Measurements from ENCODE around the gene MAGEB2. TPM values are rescaled to one million over a fixed set of nuclear protein-coding genes. Genes with fewer than 3 reads are reported as not detected.

The MAGEB2 gene
- total RNA-seq (2013), result not detected
- polyA plus RNA-seq (not detected), polyA minus RNA-seq (not detected in 2 replicates), total RNA-seq (0 to 0.07 (median 0) reads per million in 11 experiments)

- Mint-ChIP-seq H3K4me1 (no peaks in the 10 kb centered on the region), H3K36me3 (no peaks in the 10 kb centered on the region), H3K4me3 (no peak within 1 kb of the TSS), H3K27me3 (ENCODE audit: low read depth in 3 of 3) (peaks cover 3 to 4% (median 3%) of the 10 kb centered on the region in 3 donors), H3K27ac (peak within 1 kb of the TSS in 2 of 7 donors; percentile 14 to 51), H3K9me3 (peaks cover 0 to 19% (median 3%) of the 10 kb centered on the region in 7 donors)
- no peak within 1 kb of the TSS for H3K4me3 ChIP-seq (replicated peaks in 1 of 3; ENCODE audit: low read depth in 2 of 3, low read length in 3 of 3)
- H3K27me3 ChIP-seq (ENCODE audit: control insufficient read depth in 2 of 2, insufficient read depth in 2 of 2, low read length in 2 of 2), result no peaks in the 10 kb centered on the region
- no peak for DNase-seq
- no peaks in the 10 kb centered on the region for H3K36me3 ChIP-seq (replicated peaks in 1 of 2; ENCODE audit: control insufficient read depth in 1 of 2, insufficient read depth in 2 of 2, low read length in 2 of 2)
- H3K27ac ChIP-seq (ENCODE audit: low read depth in 1 of 2, low read length in 2 of 2), result no peak within 1 kb of the TSS
- intact Hi-C loops (cut with micrococcal nuclease), result no loop called here
- no peak within 1 kb of the TSS for H2AFZ ChIP-seq (ENCODE audit: insufficient read depth, low read depth, low read length, poor library complexity, severe bottlenecking)
- no peak within 1 kb of the TSS for H3K9ac ChIP-seq (ENCODE audit: insufficient read depth, low read length, poor library complexity, severe bottlenecking)
- WGBS (ENCODE audit: insufficient coverage), result 98% methylated on average over 18 of the region's 29 CpGs
- peaks cover 0 to 5% of the 10 kb centered on the region in 2 donors for H3K9me3 ChIP-seq (replicated peaks in 1 of 2; ENCODE audit: control insufficient read depth in 1 of 2, insufficient read depth in 1 of 2, low read length in 2 of 2)
- H3K4me2 ChIP-seq (replicated peaks; ENCODE audit: extremely low read depth, low read length, poor library complexity, severe bottlenecking), result no peak within 1 kb of the TSS
- no peaks in the 10 kb centered on the region for H4K20me1 ChIP-seq (ENCODE audit: insufficient read depth, low read length)
- no peaks in the 10 kb centered on the region for H3K4me1 ChIP-seq (ENCODE audit: control insufficient read depth in 1 of 2, insufficient read depth in 2 of 2, low read length in 2 of 2)
- no peaks in the 10 kb centered on the region for H3K79me2 ChIP-seq (ENCODE audit: insufficient read depth, low read length)
- no peak for TF ChIP-seq CTCF (IDR thresholded peaks at IDR 0.05)
Measured at GRCh38 chrX:30215357-30215843, at the start of gene MAGEB2. Gene MAGEB2 (plus strand): TSS chrX:30215563. CDS start chrX:30218581, 3,018 bp downstream.

GRCh38 chrX:30170900-30171299 lies 44.5 kb upstream of the MAGEB2 start:
- no peak for TF ChIP-seq CTCF (IDR thresholded peaks at IDR 0.05)
- no peak overlapping the region for H3K27ac Mint-ChIP-seq
- H3K36me3 Mint-ChIP-seq, result no peaks in the 10 kb centered on the region
- Histone ChIP-seq H3K4me1 (ENCODE audit: control insufficient read depth in 1 of 2, insufficient read depth in 2 of 2, low read length in 2 of 2) (no peaks in the 10 kb centered on the region), H3K4me2 (replicated peaks; ENCODE audit: extremely low read depth, low read length, poor library complexity, severe bottlenecking) (no peak overlapping the region), H3K27ac (ENCODE audit: low read depth in 1 of 2, low read length in 2 of 2) (no peak overlapping the region), H4K20me1 (ENCODE audit: insufficient read depth, low read length) (no peaks in the 10 kb centered on the region), H3K79me2 (ENCODE audit: insufficient read depth, low read length) (no peaks in the 10 kb centered on the region), H3K36me3 (replicated peaks in 1 of 2; ENCODE audit: control insufficient read depth in 1 of 2, insufficient read depth in 2 of 2, low read length in 2 of 2) (no peaks in the 10 kb centered on the region), H3K9me3 (replicated peaks in 1 of 2; ENCODE audit: control insufficient read depth in 1 of 2, insufficient read depth in 1 of 2, low read length in 2 of 2) (no peaks in the 10 kb centered on the region), H2AFZ (ENCODE audit: insufficient read depth, low read depth, low read length, poor library complexity, severe bottlenecking) (no peak overlapping the region), H3K4me3 (replicated peaks in 1 of 3; ENCODE audit: low read depth in 2 of 3, low read length in 3 of 3) (no peak overlapping the region), H3K27me3 (ENCODE audit: control insufficient read depth in 2 of 2, insufficient read depth in 2 of 2, low read length in 2 of 2) (no peaks in the 10 kb centered on the region), H3K9ac (ENCODE audit: insufficient read depth, low read length, poor library complexity, severe bottlenecking) (no peak overlapping the region)
- no peaks in the 10 kb centered on the region for H3K9me3 Mint-ChIP-seq
- no peaks in the 10 kb centered on the region for H3K4me1 Mint-ChIP-seq
- intact Hi-C loops (cut with micrococcal nuclease), result no loop called here
- no peak overlapping the region for H3K4me3 Mint-ChIP-seq
- H3K27me3 Mint-ChIP-seq (ENCODE audit: low read depth in 3 of 3), result no peaks in the 10 kb centered on the region
- DNase-seq, result no peak
- no CpG with 5 or more reads among the region's 2 CpGs for WGBS (ENCODE audit: insufficient coverage)

Measured in CD14-positive monocyte (primary cell).